ENCODE data around the gene SLC16A2.
"Not testable (repeated sequence)": the region's sequence is repeated elsewhere in the genome, so short reads cannot be mapped to it uniquely, and the experiment has no call there.

The SLC16A2 gene

GRCh38 chrX:74510401-74510800 lies 89.1 kb downstream of the SLC16A2 start:
- DNase-seq, result no peak

- no peak for DNase-seq
These were observed 90.4 kb downstream of the SLC16A2 start for GRCh38 chrX:74511704-74512103.

- no peak for DNase-seq
These were observed 93.1 kb downstream of the SLC16A2 start for GRCh38 chrX:74514384-74514783.

GRCh38 chrX:74515356-74515755 lies 94.1 kb downstream of the SLC16A2 start:
- no peak for DNase-seq

GRCh38 chrX:74516013-74516412 lies 94.7 kb downstream of the SLC16A2 start:
- DNase-seq, result not testable (repeated sequence)

- DNase-seq, result no peak
These were observed 98.6 kb downstream of the SLC16A2 start for GRCh38 chrX:74519870-74520269.

GRCh38 chrX:74520291-74520690 lies 99.0 kb downstream of the SLC16A2 start:
- DNase-seq, result no peak

DNA sequence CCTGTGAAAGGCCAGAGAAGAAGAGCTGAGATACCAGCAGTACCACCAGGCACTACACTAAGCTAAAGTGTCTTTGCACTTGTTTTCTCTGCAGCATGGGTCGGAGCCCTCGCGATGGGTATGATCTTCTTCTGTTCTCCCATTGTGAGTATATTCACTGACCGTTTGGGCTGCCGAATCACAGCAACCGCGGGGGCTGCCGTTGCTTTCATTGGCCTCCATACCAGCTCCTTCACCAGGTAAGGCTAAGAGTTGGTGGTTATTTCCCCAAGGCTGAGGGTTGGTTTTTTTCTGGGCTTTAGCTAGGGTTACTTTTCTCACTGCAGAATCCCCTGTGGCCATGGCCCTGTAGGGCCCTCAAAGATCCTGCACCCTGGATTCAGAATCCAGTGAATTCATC lies 99.6 kb downstream of the SLC16A2 start:
- DNase-seq, result no peak

DNA sequence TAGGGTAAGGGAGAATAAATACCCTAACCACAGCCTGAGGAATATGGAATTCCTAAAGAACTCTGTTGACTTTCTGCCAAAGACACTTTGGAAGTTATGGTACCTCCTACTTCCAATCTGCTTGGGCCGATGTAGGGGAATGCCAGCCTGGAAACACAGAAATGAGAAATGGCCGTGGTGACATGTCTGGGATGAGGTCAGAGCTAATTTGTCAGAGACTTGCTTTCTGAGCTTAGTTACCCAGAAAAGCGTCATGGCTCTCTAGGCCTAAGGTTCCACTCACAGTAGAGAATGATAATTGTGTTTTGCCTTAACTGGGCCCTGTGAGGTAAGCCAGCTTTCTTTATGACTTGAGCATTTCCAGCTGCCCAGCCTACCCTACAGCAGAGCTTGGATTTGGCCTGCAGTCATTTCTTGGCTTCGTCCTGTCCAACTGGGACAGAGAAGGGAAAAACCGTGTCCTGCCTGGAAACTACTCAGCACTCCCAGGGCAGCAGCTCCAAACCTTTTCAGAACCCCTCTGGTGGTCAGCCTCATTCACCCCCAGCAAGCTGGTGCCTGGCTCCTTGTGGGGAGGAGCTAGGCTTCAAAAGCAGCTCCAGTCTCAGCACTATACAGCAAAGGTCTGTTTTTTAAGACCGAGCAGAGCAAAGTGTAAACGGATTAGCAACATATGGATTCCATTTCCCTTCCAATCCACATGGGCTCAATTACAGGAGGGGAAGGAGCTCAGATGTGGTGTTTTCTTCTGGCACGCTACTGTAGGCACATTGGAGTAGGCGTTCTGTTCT lies 100.9 kb downstream of the SLC16A2 start:
- DNase-seq, result no peak

- DNase-seq, result no peak
These were observed 101.9 kb downstream of the SLC16A2 start for GRCh38 chrX:74523224-74523623.

GRCh38 chrX:74523870-74524735 lies 102.8 kb downstream of the SLC16A2 start:
- DNase-seq, result no peak

DNA sequence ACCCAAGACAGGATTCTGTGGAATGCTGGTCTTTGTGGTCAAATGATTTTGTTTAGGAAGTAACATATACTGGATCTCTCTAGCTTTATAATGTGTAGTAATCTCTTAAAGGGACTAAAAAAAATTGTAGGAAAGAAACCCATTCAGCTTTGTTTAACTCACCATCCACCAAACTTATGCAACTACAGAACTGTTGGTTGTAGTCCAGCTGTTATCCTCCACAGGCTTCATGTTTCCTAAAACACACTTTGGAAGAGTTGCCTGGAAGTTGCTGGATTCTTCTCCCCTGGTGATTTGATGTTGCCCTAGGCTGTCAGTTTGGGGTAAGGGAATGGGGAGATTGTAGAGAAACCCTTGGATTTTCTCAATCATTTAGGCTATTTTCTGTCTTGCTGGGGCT lies 103.8 kb downstream of the SLC16A2 start:
- no peak for DNase-seq

- DNase-seq, result no peak
These were observed 105.5 kb downstream of the SLC16A2 start for GRCh38 chrX:74526764-74527163.

DNA sequence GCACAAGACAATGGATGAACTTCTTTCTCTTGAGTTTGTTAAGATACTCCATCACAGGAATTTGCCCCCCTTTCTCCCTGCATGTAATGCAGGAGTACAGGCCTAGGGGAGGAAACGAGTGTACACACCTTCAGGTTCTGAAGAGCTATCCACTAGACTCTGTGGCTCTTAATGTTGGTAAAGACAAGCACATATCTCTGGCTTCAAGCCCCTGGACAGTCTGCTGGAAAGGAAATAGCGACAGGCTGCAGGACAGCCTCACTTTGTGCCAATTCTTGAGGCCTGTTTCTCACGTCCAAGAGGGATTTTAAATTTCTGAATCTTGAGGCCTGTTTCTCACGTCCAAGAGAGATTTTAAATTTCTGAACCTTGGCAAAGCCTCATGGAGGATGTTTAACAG lies 106.1 kb downstream of the SLC16A2 start:
- no peak for DNase-seq

GRCh38 chrX:74529311-74529710 lies 108.0 kb downstream of the SLC16A2 start:
- DNase-seq, result no peak

DNA sequence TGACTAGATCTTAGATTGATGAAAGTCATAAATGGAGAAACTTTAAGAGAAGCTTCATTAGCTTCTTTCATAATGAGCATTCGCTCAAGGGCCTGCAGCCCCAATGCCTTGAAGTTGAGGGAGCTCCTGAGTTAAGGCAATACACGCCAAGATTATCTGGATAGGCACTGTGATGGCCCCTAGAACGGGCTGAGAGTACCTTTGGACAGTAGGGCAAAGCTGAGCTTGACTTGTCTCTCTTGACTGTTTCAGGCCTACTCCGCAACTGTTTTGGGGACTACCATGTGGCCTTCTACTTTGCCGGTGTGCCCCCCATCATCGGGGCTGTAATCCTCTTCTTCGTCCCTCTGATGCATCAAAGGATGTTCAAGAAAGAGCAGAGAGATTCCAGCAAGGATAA lies 109.8 kb downstream of the SLC16A2 start:
- DNase-seq, result no peak

GRCh38 chrX:74534569-74535038 lies 113.3 kb downstream of the SLC16A2 start:
- DNase-seq, result no peak

DNA sequence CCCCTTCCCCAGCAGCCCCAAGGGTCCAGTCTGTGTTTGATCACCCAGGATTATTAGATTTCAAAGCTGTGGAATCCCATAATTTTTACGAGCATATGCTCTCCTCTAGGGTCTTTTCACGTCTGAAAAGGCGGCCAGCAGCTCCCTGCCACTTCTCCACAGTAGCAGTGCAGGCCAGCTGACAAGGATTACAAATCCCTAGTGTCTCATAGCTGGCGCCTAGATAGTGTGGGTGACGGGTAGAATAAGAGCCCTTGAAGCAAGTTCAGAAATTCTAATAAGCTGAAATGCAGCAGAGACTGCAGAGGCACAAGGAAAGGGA lies 113.8 kb downstream of the SLC16A2 start:
- no peak for DNase-seq

GRCh38 chrX:74535408-74536151 lies 114.3 kb downstream of the SLC16A2 start:
- DNase-seq, result no peak

DNA sequence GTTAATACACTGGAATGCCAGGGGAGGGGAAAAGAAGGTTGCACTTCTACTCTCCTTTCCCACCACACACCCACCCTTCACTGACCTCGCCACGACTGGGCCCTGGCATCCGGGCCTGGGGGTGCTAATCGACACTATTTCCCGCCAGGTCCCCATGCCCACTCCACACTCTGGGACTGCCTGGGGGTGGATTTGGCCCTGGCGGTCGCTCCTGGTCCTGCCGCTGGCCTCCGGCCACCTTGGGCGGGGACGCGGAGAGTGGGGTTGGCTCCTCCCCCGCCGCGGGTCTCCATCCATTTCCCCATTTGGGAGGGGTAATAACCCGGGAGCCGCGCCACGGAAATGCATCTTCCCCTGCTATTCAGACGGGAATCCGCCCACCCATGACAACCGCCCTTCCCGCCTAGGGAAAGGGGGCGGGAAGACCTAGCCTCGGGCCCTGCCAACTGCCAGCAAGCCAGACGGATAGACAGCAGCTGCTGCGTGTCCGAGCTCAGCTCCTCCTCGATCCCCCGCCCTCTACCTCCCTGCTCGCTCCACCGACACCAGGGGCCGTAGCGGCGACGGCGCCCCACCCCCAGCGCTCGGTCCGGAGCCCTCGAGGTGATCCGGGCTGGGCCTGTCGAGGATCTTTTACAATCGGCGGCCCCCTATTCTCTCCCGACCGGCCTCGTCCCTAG lies 115.0 kb downstream of the SLC16A2 start:
- DNase-seq, result no peak

DNA sequence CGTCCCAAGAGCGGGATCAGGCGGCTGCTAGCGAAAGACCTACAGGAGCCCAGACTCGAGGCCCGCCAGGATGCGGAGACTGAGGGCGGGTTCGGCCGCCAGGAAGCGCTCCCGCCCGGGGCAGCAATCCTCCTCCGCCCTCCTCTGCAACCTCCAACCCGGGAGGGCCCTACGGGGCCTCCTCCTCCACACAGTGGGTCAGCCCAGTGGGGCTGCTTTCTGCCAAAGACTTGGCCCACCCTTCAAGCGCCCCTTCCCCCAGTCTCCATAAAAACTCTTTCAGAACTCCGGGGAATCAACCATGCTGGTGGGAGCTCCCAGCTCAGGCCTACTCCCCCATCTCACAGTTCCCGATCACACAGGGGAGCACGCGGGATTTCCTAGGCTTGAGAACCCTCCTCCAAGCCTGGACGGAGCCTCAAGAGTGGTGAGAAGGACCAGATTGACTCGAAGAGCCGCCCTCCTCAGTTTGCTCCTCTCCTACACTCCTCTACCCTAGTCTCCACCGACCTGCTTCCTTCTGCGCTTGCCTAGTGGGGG lies 115.6 kb downstream of the SLC16A2 start:
- no peak for DNase-seq

DNA sequence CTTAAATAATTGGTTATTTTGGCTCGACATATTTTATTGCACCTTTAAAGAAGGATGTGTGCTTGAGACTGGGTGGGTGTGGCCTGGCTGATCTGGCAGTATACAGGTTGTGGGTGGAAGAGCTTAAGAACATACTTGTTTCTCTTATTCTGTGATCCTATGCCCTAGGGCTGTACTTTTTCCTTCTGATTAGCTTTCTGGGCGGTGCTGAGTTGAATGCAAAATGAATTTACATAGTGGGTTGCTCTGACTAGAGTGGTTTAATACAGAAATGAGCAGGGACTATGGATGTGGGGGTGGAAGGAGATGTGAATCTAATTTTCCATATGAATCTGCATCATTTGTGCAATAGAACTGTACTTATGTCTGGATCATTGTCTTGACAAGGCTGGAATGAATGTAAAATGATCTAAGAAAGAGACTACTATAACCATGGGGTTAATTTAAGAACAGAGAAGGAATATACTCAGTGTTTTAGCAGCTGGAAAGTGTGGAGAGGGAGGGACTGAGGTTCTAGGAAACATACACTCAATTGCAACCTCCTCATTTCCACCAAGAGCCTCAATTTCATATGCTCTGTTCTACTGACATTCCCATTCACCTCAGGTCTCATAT lies 119.4 kb downstream of the SLC16A2 start:
- DNase-seq, result no peak
